ENCODE data around the gene STK39. TPM values are rescaled to one million over a fixed set of nuclear protein-coding genes. Genes with fewer than 3 reads are reported as not detected.
A peak's percentile ranks its signal among the peaks of the same experiment; 100 is the strongest.

Gene STK39
- total RNA-seq, 4 donors from 2014 or later = 35.3 to 58.0 (median 47.0) TPM

GRCh38 chr2:168167511-168168263, 79.7 kb downstream of the STK39 start:
- H3K9me3 ChIP-seq = no peaks in the 10 kb centered on the region
- no peak for ATAC-seq
- H3K36me3 ChIP-seq = peaks cover 0 to 14% of the 10 kb centered on the region in 2 donors
- H3K27me3 ChIP-seq = no peaks in the 10 kb centered on the region
- 87 to 100% methylated on average over 2 to 3 of the region's 4 CpGs for WGBS, 2 donors (ENCODE audit: low coverage in 1 of 2)
- TF ChIP-seq, protein P1, sequence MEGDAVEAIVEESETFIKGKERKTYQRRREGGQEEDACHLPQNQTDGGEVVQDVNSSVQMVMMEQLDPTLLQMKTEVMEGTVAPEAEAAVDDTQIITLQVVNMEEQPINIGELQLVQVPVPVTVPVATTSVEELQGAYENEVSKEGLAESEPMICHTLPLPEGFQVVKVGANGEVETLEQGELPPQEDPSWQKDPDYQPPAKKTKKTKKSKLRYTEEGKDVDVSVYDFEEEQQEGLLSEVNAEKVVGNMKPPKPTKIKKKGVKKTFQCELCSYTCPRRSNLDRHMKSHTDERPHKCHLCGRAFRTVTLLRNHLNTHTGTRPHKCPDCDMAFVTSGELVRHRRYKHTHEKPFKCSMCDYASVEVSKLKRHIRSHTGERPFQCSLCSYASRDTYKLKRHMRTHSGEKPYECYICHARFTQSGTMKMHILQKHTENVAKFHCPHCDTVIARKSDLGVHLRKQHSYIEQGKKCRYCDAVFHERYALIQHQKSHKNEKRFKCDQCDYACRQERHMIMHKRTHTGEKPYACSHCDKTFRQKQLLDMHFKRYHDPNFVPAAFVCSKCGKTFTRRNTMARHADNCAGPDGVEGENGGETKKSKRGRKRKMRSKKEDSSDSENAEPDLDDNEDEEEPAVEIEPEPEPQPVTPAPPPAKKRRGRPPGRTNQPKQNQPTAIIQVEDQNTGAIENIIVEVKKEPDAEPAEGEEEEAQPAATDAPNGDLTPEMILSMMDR (IDR thresholded peaks at IDR 0.05) = no peak
- TF ChIP-seq POLR2AphosphoS5 (IDR thresholded peaks at IDR 0.05) = no peak
- no peak for TF ChIP-seq POLR2A (IDR thresholded peaks at IDR 0.05)
- no peak for TF ChIP-seq EP300 (IDR thresholded peaks at IDR 0.05)
- peaks cover 0 to 23% (median 3%) of the 10 kb centered on the region in 3 donors for H3K4me1 ChIP-seq
- no peak overlapping the region for H3K27ac ChIP-seq
- H3K4me3 ChIP-seq = no peak overlapping the region

- ATAC-seq = no peak
- Histone ChIP-seq H3K27ac (no peak overlapping the region), H3K4me3 (no peak overlapping the region), H3K36me3 (peaks cover 0 to 18% of the 10 kb centered on the region in 2 donors), H3K27me3 (no peaks in the 10 kb centered on the region), H3K9me3 (no peaks in the 10 kb centered on the region), H3K4me1 (peaks cover 0 to 23% (median 3%) of the 10 kb centered on the region in 3 donors)
- WGBS, 2 donors (ENCODE audit: low coverage in 1 of 2) = 72 to 83% methylated on average over 5 to 7 of the region's 7 CpGs
- TF ChIP-seq, protein P1 (IDR thresholded peaks at IDR 0.05) = no peak
- TF ChIP-seq POLR2AphosphoS5 (IDR thresholded peaks at IDR 0.05) = peak; percentile 21
These were observed 80.4 kb downstream of the STK39 start for GRCh38 chr2:168166902-168167510.

GRCh38 chr2:168165985-168166901, 81.2 kb downstream of the STK39 start:
- Histone ChIP-seq H3K36me3 (peaks cover 0 to 18% of the 10 kb centered on the region in 2 donors), H3K27ac (no peak overlapping the region), H3K4me3 (no peak overlapping the region), H3K27me3 (no peaks in the 10 kb centered on the region), H3K4me1 (peaks cover 0 to 16% (median 3%) of the 10 kb centered on the region in 3 donors), H3K9me3 (no peaks in the 10 kb centered on the region)
- no peak for ATAC-seq
- WGBS, 2 donors (ENCODE audit: low coverage in 1 of 2) = 79 to 84% methylated on average over 3 of the region's 3 CpGs
- TF ChIP-seq, protein P1 (IDR thresholded peaks at IDR 0.05) = no peak
- TF ChIP-seq POLR2A (IDR thresholded peaks at IDR 0.05) (no peak), POLR2AphosphoS5 (IDR thresholded peaks at IDR 0.05) (no peak), EP300 (IDR thresholded peaks at IDR 0.05) (no peak)

DNA sequence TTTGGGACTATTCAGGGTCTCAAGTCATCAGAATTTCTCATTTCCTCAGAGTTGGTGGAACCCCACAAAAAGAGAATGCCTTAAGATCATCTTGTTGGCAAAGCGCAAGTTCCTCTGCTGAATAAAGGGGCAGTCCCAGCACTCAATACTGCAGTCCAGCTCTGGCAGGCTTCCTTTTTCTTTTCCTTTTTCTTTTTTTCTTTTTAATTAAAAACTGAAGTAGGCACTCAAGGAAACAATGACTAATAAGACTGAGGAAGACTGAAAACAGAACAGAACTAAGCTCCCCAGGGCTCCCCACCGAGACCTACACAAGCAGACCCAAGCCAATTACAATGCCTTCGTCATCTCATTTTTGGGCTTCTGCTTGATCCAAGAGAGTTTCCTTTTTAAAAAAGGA, 82.0 kb downstream of the STK39 start:
- Histone ChIP-seq H3K27ac (peak overlapping the region in 1 of 4 donors; percentile 3), H3K27me3 (no peaks in the 10 kb centered on the region), H3K4me3 (no peak overlapping the region), H3K36me3 (peaks cover 0 to 18% of the 10 kb centered on the region in 2 donors), H3K4me1 (peaks cover 0 to 16% (median 3%) of the 10 kb centered on the region in 3 donors), H3K9me3 (no peaks in the 10 kb centered on the region)
- ATAC-seq = no peak
- TF ChIP-seq, protein P1 (IDR thresholded peaks at IDR 0.05) = no peak
- no peak for TF ChIP-seq POLR2A (IDR thresholded peaks at IDR 0.05)
- no peak for TF ChIP-seq POLR2AphosphoS5 (IDR thresholded peaks at IDR 0.05)
- no peak for TF ChIP-seq EP300 (IDR thresholded peaks at IDR 0.05)
- WGBS, 2 donors (ENCODE audit: low coverage in 1 of 2) = 36 to 50% methylated on average over 3 of the region's 3 CpGs
